Limb (tissue), 2 donors: ENCODE data around the gene PDCD6IP.
"Not testable (repeated sequence)": the region's sequence is repeated elsewhere in the genome, so short reads cannot be mapped to it uniquely, and the experiment has no call there.

Source experiments
- DNase-seq, 2 donors: peaks; one replicate each; pipeline ENCODE4 v3.0.0-alpha.2; 2016; ENCODE audit errors: extremely low spot score in 2 of 2

Gene PDCD6IP

DNA sequence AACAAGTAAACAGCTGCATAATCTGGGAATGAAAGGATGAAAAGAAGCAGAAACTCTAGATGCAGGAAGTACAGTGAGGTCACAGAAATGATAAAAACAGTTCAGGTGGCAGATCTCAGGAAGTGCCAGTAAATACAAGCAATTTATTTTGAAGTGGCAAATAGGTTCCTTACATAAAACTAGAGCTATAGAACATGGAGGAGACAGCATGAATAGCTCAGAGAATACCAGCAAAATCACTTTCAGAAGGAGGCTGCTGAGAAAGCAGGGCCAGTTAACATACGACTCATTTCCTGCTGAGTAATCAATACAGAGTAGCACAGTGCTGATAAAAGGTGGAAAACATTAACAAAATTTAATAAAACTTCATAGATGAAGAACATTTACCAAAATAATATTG lies 57.0 kb downstream of the PDCD6IP start:
- DNase-seq: not testable (repeated sequence)

DNA sequence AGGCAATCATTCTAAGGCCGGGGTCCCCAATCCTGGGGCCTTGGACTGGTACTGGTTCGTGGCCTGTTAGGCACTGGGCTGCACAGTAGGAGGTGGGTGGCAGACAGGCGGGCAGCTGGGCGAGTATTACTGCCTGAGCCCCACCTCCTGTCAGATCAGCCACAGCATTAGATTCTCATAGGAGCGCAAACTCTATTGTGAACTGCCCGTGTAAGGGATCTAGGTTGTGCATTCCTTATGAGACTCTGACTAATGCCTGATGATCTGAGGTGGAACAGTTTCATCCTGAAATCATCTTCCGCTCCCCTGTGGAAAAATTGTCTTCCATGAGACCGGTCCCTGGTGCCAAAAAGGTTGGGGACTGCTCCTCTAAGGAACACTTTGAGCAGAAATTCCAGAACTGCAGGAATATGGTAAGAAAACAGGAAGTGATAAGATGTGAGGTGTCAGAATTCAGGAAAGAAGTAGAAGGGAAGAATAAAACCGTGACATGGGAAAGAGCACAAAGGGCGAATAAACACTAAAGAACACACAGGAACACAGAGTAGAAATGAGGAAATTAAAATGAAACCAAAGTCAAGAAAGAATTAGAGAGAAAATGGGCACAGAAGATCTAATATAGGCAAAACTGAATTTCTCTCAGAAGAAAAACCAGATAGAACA lies 57.6 kb downstream of the PDCD6IP start:
- no peak for DNase-seq

DNA sequence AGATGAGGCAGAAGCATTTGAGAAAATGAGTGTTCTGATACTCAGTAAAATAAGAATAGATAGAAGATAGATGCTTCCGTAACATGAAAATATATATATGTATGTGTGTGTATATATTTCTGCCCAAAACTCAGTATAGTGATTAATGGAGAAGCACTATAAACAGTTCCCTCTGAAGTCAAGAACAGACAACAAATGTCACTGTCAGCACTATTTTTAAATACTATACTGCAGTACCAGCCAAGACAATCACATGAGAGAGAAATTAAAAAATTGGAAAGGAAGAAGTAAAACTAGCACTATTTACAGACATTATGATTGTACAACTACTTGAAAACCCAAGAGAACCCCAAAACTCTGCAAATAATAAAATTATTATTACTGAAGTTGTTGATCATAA lies 59.3 kb downstream of the PDCD6IP start:
- not testable (repeated sequence) for DNase-seq

DNA sequence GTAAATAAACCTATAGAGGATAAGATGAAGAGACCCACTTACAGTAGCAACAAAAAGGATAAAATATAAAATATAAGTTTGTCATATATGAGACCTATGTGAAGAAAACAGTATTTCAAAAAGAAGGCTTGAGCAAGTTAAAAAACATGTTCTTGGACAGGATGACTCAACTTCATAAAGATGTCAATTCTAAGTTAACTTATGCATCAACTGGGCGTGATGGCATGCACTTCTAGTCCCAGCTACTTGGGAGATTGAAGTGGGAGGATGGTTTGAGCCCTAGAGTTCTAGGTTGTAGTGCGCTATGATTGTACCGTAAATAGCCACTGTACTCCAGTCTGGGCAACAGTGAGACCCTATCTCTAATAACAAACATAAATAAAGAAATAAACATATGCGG lies 59.7 kb downstream of the PDCD6IP start:
- no peak for DNase-seq

DNA sequence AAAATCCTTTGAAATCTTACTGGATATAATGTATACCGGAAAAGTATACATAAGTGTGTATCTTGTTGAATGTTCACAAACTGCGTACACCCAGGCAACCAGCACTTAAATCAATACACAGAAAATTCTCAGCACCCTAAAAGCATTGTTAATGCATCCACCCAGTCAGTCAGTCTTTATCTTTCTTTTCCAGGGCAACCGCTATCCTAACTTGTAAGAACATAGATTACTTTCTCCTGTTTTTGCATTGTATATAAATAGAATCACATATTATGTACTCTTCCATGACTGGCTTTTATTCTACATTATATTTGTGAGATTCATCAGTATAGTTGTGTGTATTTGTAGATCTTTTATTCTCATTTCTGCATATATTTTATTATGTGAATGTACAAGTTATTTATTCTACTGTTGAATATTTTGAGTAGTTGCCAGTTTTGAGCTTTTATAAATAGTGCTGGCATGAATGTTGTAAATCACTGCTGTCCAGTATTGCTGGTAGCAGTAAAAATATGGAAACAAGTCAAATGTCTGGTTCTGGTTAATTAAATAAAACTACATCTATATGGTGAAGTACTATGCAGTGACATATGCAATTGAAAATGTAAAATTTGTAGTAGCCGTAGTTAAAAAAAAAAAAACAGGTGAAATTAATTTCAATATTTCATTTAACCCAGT lies 62.1 kb downstream of the PDCD6IP start:
- no peak for DNase-seq

DNA sequence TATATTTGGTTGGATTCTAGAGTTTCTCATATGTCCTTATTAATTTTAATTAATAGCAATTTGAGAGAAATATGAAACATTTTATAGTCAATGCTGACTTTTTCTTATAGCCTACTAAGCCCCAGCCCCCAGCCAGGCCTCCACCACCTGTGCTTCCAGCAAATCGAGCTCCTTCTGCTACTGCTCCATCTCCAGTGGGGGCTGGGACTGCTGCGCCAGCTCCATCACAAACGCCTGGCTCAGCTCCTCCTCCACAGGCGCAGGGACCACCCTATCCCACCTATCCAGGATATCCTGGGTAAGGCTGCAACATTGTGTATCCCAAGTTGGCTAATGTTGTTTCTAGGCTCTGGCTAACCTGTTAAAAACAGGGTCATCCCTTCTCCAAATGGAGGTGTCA lies 66.7 kb downstream of the PDCD6IP start:
- DNase-seq: no peak

DNA sequence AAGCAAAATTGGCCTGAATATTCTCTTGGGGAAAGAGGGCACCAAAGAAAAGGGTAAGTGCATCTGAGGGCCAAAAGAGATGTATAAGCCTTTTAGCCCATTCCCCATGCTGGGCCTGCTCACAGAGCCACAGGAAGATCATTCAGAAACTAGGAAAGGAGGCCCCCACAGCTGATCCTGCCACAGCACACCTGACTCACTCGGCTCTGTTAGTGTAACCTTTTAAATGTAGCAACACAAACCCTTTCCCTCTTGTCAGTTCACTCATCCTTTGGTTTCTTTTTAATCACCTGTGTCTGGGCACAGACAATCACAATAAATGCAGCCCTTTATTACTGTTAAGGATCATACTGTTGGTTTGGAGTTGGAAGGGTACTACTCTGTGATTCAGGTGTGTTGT lies 69.9 kb downstream of the PDCD6IP start:
- no peak for DNase-seq

DNA sequence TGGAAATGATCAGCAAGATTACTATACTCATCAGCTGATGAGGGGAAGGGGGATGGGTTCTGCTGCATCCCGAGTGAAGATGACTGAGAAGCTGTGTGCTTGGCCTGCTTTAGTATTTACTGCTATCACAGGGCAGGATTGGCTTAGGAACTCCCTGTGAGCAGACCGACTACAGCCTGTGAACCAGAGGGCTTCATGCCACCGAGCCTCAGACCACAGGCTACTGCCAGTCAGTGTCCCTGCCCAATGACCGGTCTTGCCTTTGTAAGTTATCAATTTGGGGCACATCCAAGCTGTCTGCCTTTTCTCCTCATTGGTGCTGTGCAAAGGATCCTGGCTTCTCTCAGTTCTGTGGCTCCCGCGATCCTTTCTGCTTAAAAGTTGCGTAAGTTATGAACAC lies 71.5 kb downstream of the PDCD6IP start:
- no peak for DNase-seq

DNA sequence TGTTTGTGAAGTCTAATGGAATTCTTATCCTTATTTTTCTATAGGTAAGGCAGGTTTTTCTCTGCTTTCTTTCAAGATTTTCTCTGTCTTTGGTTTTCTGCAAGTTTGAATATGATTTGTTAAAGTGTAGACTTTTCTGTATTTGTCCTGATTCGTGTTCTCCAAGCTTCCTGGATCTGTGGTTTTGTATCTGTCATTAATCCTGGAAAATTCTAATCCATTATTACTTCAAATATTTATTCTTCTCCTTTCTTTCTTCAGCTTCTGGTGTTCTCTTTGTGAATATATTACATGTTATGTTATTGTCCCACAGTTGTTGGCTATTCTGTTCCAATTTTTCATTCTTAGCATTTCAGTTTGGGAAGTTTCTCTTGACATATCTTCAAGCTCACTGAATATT lies 76.4 kb downstream of the PDCD6IP start:
- DNase-seq: no peak

DNA sequence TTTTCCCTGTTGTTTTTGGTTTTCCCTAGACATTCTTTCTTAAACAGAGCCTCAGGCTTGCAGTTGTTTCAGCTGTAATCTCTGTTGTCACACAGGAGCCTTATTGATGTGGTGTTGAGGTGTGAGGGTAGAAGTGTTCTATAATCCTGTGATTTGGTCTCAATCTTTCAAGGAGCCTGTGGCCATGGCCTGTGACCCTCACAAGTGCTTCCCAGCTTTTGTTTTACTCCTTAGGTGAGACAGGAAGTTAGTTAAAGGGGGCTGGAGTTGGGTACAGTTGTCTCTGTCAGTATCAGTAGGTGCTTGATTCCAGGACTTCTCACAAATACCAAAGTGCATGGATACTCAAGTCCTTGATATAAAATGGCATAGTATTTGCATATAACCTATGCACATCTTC lies 77.2 kb downstream of the PDCD6IP start:
- DNase-seq: no peak

DNA sequence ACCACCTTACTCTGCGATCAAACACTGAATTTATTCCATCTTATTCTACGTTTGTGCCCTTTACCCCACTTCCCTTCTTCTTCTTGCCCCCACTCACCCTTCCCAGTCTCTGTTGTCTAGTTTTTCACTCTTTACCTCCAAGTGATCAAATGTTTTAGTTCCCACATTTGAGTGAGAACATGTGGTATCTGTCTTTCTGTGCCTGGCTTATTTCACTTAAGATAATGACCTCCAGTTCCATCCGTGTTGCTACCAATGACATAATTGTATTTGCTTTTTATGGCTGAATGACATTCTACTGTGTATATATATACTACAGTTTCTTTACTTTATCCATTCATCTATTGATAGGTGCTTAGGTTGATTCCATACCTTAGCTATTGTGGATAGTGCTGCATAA lies 78.8 kb downstream of the PDCD6IP start:
- DNase-seq: no peak

DNA sequence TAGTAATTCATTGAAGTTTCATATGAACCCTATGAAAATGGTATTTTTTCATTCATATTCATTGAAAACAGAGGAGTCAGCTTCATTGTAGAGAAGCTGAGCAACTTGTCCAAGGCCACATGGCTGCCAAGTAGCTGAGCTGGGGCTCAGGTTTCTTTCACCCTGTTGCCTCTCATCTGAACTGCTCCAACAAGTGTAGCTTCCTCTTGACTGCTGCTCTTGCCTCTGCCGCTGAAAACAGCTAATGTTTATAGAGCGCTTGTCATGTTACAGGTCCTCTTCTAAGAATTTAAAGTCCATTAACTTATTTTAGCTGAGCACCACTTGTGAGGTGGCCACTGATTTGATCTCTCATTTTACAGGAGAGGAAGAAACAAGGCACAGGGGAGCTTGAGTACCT lies 81.1 kb downstream of the PDCD6IP start:
- no peak for DNase-seq

DNA sequence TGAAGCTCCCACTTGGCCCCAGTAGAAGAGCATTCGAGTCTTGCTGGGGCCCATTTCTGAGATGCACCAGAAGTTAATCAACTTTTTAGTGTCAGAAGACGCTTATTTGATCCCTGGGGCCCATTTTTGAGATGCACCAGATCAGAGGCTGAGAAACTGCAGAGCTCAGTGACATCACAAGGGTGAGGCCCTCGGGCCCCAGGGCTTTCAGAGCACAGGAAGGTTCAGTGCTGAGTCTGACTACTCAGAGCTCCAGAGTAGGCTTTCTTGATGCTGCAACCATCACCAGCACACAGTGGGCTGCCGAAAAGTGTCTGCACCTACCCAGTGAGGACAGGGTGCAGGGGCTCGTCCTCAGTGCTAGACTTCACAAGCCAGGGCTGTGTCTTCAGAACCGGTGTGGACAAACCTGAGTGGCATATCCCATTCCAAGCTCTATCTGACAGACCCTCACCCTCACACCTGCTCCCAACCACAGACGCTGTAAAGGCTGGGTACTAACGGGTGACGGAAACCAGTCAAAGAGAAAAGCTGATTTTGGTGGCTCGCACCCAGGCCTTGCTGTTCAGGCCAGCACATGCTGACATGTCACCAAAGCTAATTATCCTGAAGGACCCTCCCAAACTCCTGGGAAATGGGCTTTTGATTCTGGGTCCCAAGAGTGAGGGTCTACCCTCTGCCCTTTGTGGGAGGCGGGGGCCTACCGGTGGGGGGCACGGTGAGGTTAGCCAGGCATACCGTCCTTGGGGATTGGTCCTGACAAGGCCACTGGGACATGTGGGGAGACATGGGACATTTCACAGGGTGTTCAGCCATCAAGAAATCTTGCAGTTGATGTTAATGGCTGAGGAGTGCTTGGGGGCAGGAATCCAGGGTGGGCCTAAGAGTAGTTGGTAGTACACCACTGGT lies 83.0 kb downstream of the PDCD6IP start:
- no peak for DNase-seq

DNA sequence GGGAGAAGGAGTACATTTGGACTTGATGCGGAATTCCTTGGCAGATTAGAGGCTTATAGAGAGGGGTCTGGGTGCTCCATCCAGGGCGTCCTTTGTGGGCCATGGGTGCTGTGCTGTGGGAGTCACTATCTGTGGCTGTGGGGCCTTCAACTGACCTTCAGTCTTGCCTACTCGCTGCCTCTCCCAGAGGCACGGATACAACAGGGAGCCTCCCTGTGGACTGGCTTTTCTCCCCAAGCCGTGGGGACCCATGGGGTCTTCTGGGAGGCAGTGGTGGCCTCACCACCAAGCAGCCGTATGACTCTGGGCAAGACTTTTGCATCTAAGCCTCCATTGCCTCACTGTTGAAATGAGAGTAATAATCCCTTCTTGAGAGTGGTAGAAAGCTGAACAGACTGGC lies 83.9 kb downstream of the PDCD6IP start:
- no peak for DNase-seq

DNA sequence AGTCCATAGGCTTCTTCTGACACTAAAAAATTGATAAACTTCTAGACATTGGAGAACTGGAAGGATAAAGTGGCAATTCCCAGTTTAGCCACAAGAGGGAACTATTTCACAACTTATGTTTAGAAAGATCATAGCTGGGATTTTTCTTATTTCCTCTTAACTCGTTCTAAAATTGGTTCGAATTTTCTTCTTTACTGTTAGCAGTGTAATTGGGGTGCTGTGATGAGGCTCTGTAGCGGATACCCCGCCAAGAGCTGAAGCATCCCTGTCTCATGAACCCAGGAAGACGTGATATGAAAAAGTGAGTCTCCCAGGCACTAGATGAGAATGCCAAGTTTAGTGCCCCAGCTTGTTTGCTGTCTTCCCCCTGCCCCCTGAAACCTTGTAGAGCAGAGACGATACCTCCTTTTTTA lies 85.1 kb downstream of the PDCD6IP start:
- DNase-seq: peak; percentile 44 to 63

DNA sequence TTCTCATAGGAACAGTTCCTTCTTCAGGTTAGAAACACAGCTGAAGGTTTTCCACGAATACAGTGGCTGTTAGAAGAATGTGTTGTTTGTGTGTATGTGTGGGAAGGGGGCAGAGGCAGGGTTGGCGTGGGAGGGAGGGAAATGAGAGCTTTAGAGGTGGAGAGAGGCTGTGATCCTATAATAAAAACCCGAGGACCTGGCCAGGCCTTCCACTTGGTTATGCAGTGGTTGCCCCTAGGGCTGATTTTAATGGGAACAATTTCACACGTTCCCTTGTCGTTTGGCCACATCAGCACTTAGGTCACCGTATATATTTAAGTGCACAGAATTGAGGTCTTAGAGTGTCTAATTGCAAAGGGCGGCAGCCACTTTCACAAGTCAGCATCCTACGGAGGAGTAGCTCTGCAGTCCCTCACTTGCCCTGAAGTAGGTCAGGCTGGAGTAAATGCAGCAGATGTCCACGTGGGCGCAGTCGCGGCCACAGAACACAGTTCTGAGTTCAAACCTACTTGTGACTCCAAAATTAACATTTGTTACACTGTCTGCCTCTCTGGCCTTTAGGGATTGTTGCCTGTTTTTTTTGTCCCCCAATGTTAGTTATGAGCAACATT lies 85.6 kb downstream of the PDCD6IP start:
- DNase-seq: peak in 1 of 2 donors; percentile 50

DNA sequence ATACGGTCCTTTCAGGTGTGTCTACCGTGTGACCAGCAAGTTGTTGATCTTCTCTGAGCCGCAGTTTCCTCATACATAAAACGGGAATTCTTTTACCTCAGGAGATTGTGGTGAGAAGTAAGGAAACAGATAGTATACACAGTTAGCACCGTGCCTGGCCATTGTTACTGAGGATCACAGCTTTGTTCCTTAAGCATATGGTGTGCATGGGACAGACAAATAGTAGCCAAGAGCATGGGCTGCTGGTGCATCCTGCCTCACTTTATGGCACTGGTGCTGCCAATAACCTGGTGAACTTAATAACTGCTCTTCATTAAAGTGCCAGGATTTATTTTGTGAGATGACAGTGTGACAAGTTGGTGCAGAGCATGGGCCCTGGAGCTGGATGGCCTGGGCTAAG lies 86.3 kb downstream of the PDCD6IP start:
- DNase-seq: no peak

DNA sequence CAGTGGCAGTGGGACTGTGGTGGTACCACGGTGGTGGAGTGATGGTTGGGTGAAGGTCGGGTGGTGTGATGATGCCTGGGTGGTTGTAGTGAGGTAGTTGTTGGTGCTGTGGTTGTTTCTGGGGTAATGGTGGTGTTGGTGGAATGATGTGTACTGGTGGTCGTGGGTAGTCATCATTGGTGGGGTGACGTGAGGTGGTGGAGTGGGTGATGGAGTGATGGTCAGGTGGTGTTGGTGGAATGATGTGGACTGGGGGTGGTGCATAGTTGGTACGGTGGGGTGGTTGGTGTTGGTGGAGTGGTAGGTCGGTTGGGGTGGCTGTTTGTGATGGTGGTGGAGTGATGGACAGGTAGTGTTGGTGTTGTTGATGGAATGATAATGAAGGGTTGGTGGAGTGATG lies 87.1 kb downstream of the PDCD6IP start:
- DNase-seq: no peak

DNA sequence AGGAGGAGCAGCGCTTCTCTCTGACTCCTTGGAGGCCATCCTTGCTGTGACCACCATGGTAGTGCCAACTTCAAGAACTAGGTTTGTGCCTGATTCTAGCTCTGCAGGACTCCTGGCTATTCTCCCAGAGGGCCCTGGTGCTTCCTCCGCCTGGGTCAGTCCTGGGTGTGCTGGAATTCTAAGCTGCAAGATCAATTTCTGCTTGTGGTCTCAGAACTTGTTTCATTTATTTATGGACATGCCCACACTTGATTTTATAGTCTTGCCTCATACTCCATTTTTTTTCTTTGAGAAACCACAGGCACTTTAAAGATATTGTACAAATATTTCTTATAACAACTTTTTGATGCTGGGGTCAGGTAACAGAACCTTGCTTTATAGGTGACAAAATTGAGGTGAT lies 87.6 kb downstream of the PDCD6IP start:
- no peak for DNase-seq

DNA sequence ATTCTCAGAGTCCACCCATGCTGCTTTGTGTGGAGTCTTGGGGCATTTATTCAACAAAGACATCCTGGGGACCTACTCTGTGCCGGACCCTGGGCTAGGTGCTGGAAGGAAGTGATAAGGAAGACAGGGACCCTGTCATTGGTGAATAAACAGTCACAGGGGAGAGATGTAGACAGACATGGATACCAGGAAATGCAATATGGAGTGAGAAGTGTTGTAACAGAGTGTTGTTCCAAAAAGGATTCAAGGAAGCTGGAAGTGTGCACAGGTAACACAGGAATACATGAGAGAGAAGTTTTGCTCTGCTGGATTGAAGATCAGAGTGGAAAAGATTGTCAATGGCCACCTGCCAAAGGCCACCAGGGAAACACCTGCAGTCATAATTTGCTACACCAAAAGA lies 89.0 kb downstream of the PDCD6IP start:
- no peak for DNase-seq

DNA sequence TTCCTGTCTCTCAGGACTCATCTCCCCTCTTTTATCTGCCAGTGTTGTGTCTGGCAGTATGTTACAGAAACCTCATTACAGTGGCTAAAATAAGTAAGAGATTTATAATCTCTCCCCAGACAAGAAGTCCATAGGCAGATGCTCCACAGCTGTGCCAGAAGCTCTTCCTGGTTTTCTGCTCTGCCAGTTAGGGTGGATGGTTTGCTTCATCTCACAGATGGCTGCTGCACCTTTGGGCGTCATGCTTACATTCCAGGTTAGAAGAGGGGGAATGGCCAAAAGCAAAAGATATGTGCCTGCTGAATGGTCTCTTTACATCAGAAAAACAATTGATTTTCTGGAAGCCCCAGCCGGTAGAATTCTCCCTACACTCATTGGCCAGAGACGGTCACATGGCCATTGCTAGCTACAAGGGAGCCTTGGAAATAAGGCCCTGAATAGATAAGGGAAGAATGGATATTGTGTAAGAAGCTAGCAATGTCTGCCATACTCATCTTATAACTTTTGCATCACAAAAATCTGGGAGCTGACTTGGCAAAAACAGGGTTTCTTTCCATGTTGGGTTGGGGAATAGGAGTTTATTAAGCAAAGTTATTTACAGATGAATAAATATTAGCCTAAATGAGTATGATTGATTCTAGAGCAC lies 91.1 kb downstream of the PDCD6IP start:
- DNase-seq: no peak

DNA sequence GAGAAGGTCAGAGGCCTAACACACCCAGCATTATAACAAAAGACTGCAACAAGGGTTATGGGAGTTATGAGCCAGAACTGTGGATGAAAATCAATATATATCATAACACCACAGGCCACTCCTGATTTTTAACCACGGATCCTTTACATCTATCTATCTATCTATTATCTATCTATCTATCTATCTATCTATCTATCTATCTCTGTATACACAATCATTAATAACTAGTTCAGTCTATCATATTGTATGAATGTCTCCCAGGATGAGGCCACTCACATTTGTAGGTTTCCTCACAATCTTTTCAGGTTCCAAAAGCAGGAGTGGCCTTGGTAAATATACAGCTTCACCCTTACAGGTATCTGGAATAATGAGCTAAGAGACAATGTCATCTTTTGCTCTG lies 94.2 kb downstream of the PDCD6IP start:
- no peak for DNase-seq
